Gastroesophageal sphincter (tissue), 4 donors: ENCODE data around the gene OPRL1. TPM values are rescaled to one million over a fixed set of nuclear protein-coding genes. Genes with fewer than 3 reads are reported as not detected.
"Not testable (repeated sequence)": the region's sequence is repeated elsewhere in the genome, so short reads cannot be mapped to it uniquely, and the experiment has no call there.

ENCODE experiments used
- ATAC-seq: fragments of 150-250 bp; one replicate; pipeline ENCODE4 v1.9.1; 2016; ENCODE audit warnings: mild to moderate bottlenecking, moderate library complexity
- H3K27ac ChIP-seq, 4 donors: fragments of 200-600 bp; sonication (generic) in 3 of 4; 1 replicate in 3 of 4; 2 replicates in 1 of 4; pipeline ENCODE4 v1.5.1; 2016 to 2019
- H3K27me3 ChIP-seq: fragments of 200-600 bp; sonication (generic); one replicate; pipeline ENCODE4 v1.5.1; 2019
- H3K36me3 ChIP-seq, 2 donors: fragments of 200-600 bp; sonication (generic); one replicate each; pipeline ENCODE4 v1.5.1; 2019; ENCODE audit warnings: control low read depth in 1 of 2
- H3K4me1 ChIP-seq, 3 donors: fragments of 200-600 bp; sonication (generic); 1 replicate in 2 of 3; 2 replicates in 1 of 3; pipeline ENCODE4 v1.5.1; 2016 to 2019; ENCODE audit warnings: control low read depth in 2 of 3
- H3K4me3 ChIP-seq, 2 donors: fragments of 200-600 bp; sonication (generic); one replicate each; pipeline ENCODE4 v1.5.1; 2019; ENCODE audit warnings: mild to moderate bottlenecking in 1 of 2, moderate library complexity in 1 of 2
- H3K9me3 ChIP-seq, 3 donors: fragments of 200-600 bp; sonication (generic); one replicate each; pipeline ENCODE4 v1.5.1; 2017 to 2019; ENCODE audit warnings: control low read depth in 2 of 3
- CTCF ChIP-seq, 4 experiments: fragments of 200-600 bp in 2 of 4; fragments of 450-650 bp in 2 of 4; sonication (generic) in 1 of 4; IDR thresholded peaks; one replicate each; pipeline ENCODE4 v1.5.1; 2017 to 2019; ENCODE audit warnings: antibody characterized with exemption in 4 of 4, mild to moderate bottlenecking in 2 of 4, moderate library complexity in 2 of 4
- EP300 ChIP-seq: sonication (generic); formaldehyde crosslinking; IDR thresholded peaks from one replicate; pipeline ENCODE4 v1.6.1; 2017; ENCODE audit warnings: antibody characterized with exemption, mild to moderate bottlenecking
- POLR2A ChIP-seq, 2 donors: fragments of 450-650 bp; IDR thresholded peaks; one replicate each; pipeline ENCODE4 v1.6.1; 2017; ENCODE audit warnings: antibody characterized with exemption in 2 of 2, mild to moderate bottlenecking in 2 of 2, moderate library complexity in 1 of 2
- POLR2AphosphoS5 ChIP-seq: sonication (generic); formaldehyde crosslinking; IDR thresholded peaks from one replicate; pipeline ENCODE4 v1.6.1; 2017; ENCODE audit warnings: antibody characterized with exemption
- WGBS, 2 donors: methylation state at CpG; one replicate each; pipeline ENCODE4 v1.1.5; 2018; ENCODE audit warnings: low coverage in 1 of 2; 5-methylcytosine and 5-hydroxymethylcytosine counted together
- total RNA-seq, 4 donors: library from RNA; depleted of rRNA; stranded (reverse); fragments of >200 nt; gene quantifications; one replicate each; pipeline ENCODE4 v1.1.0, GENCODE V29; 2016

The OPRL1 gene
- total RNA-seq, 4 donors from 2014 or later, result 0.50 to 1.1 (median 0.66) TPM

GRCh38 chr20:64130271-64130670 lies 50.4 kb downstream of the OPRL1 start:
- WGBS, 2 donors, result 53 to 63% methylated on average over 2 to 5 of the region's 5 CpGs
- Histone ChIP-seq H3K27me3 (peaks cover 44% of the 10 kb centered on the region), H3K4me3 (no peak overlapping the region), H3K27ac (no peak overlapping the region), H3K9me3 (no peaks in the 10 kb centered on the region), H3K4me1 (no peaks in the 10 kb centered on the region), H3K36me3 (no peaks in the 10 kb centered on the region)
- no peak for TF ChIP-seq POLR2A (IDR thresholded peaks at IDR 0.05)
- no peak for TF ChIP-seq POLR2AphosphoS5
- TF ChIP-seq CTCF (IDR thresholded peaks at IDR 0.05), result no peak
- no peak for ATAC-seq

- no peak for ATAC-seq
- H3K4me3 ChIP-seq, result no peak overlapping the region
- WGBS, 2 donors, result 48 to 64% methylated on average over 3 to 7 of the region's 10 CpGs
These were observed 51.0 kb downstream of the OPRL1 start for GRCh38 chr20:64130876-64131275.

GRCh38 chr20:64131406-64131805 lies 51.5 kb downstream of the OPRL1 start:
- Histone ChIP-seq H3K27ac (no peak overlapping the region), H3K4me1 (no peaks in the 10 kb centered on the region), H3K36me3 (no peaks in the 10 kb centered on the region), H3K27me3 (peaks cover 44% of the 10 kb centered on the region), H3K9me3 (no peaks in the 10 kb centered on the region), H3K4me3 (no peak overlapping the region)
- 72 to 90% methylated on average over 2 to 4 of the region's 4 CpGs for WGBS, 2 donors
- TF ChIP-seq EP300 (no peak), CTCF (IDR thresholded peaks at IDR 0.05) (no peak), POLR2AphosphoS5 (no peak)
- ATAC-seq, result no peak

More at GRCh38 chr20:64130876-64131275, 51.0 kb downstream of the OPRL1 start:
- no peak for TF ChIP-seq EP300
- TF ChIP-seq POLR2AphosphoS5, result no peak
- no peak for TF ChIP-seq POLR2A (IDR thresholded peaks at IDR 0.05)
- TF ChIP-seq CTCF (IDR thresholded peaks at IDR 0.05), result no peak
- H3K9me3 ChIP-seq, result no peaks in the 10 kb centered on the region
- H3K4me1 ChIP-seq, result no peaks in the 10 kb centered on the region
- H3K27me3 ChIP-seq, result peaks cover 44% of the 10 kb centered on the region
- no peaks in the 10 kb centered on the region for H3K36me3 ChIP-seq
- no peak overlapping the region for H3K27ac ChIP-seq

- H3K4me3 ChIP-seq, result no peak overlapping the region
- H3K27me3 ChIP-seq, result peaks cover 41% of the 10 kb centered on the region
- no peak overlapping the region for H3K27ac ChIP-seq
- WGBS, 2 donors, result 60 to 65% methylated on average over 2 to 4 of the region's 8 CpGs
- no peak for TF ChIP-seq POLR2A (IDR thresholded peaks at IDR 0.05)
- TF ChIP-seq POLR2AphosphoS5, result no peak
- no peak for TF ChIP-seq EP300
- TF ChIP-seq CTCF (IDR thresholded peaks at IDR 0.05), result no peak
- ATAC-seq, result no peak
- H3K9me3 ChIP-seq, result no peaks in the 10 kb centered on the region
- H3K36me3 ChIP-seq, result no peaks in the 10 kb centered on the region
- no peaks in the 10 kb centered on the region for H3K4me1 ChIP-seq
These were observed 54.1 kb downstream of the OPRL1 start for GRCh38 chr20:64133951-64134407.

- ATAC-seq, H3K9me3 ChIP-seq, H3K4me3 ChIP-seq, H3K36me3 ChIP-seq, H3K4me1 ChIP-seq, H3K27ac ChIP-seq: not testable (repeated sequence)
- peaks cover 33% of the 10 kb centered on the region for H3K27me3 ChIP-seq
- 57 to 65% methylated on average over 14 to 15 of the region's 20 CpGs for WGBS, 2 donors
These were observed 54.9 kb downstream of the OPRL1 start for GRCh38 chr20:64134744-64135143.
